Measurements from ENCODE around the gene SCRT2.
A peak's percentile ranks its signal among the peaks of the same experiment; 100 is the strongest.

SCRT2 gene

GRCh38 chr20:669573-669972, 6.0 kb downstream of the SCRT2 start:
- DNase-seq: no peak

DNA sequence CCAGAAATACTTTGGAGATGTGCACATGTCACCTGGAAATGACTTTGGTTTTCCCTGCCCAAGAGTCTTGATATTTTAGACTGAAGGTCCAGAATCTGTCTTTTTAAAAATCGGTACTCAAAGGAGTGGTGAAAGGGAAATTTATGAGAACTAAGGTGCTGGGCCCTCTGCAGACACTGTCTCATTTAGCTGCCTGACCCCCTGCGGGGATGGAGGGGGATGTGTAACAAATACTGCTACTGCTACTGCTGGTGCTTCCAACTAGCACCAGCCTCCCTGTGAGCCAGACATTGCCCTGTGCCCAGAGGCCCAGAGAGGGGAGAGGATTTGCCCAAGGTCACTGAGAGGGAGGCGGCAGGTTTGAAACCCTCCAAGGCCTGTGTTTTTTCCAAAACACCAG, 7.0 kb downstream of the SCRT2 start:
- DNase-seq: no peak

DNA sequence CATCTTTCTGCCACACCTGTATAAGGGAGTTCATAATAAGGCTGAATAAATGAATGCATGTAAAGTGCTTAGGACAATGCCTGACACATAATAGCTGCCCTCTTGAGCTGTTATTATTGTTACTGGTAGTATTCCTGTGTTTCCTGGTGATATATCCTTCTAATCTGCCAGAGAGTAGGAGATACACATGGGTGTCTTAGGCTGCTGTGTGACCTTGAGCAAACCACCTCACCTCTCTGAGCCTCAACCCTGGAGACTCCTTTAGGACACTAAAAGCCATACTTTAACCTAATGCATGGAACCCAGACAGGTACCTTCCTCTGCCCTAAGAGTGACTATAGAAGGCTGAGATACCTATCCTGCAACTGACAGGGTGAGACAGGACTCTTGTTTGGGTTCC, 7.6 kb downstream of the SCRT2 start:
- DNase-seq: no peak

DNA sequence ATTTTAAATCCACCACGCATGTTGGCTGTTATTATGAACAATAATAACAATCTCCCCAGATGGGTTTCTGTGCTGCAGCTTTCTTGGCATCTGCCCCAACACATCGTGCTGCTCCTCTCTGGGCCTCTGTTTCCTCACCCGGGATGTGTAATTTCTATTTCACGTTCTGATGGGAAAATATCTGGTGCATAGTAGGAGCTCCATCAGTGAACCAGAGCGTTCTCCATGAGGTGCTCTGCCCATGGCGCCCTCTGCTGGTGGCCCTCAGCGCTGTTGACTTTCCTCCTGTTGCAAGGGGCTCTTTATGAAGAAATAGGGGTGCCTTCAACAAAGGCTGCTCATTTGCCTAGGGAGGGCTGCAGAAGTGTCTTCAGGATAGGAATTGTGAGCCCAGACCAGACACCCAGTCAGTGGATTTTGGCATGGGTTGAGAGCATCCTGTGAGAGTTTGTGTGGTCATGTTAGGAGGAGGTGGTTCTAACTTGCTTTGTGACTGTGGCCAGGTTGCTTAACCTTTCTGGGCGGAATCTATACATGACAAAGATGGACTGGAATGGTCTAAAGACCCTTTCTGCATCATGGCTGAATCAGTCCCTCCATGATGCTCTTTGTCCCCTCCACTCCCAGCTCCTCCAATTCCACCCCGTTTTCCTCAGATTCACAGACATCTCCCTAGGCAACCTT, 8.1 kb downstream of the SCRT2 start:
- peak; percentile 47 for DNase-seq

- no peak for DNase-seq
Measured at GRCh38 chr20:666877-667276, 8.7 kb downstream of the SCRT2 start.

DNA sequence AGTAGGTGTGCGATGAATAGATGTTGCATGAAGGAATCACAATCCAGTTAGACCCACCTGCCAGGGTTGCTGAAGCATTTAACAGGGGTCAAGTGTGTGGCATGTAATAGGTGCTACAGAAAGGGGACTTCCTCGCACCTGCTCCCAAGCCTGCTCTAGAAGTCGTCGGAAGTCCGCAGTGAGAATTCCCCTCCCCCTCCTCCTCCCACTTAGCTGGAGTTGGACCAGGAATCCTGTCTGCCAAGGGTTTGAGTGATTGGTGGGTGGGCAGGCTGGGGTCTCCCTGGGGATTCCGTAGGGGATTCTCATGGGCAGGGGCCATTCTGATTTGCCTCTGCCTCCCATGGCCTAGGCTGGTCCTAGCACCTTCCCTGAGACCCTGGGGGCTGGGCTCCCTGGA, 10.3 kb downstream of the SCRT2 start:
- no peak for DNase-seq

GRCh38 chr20:664576-664975, 11.0 kb downstream of the SCRT2 start:
- DNase-seq: no peak

DNA sequence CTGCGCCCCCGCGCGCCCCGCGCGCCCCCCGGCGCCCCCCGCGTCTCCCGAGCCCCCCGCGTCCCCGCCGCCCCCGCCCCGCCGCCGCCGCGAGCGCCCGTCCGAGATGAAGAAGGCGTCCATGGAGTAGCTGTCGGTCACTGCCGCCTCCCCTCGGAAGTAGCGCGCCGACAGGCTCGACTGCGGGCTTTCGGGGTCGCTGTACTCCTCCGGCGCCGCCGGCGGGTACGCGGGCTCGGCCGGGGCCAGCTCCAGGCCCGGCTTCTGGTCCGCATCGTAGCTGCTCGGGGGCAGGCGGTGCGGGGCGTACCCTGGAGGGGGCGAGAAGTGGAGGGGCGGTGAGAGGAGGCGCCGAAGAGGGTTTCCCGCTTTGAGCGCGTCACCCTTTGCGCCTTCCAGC, 11.5 kb downstream of the SCRT2 start:
- no peak for DNase-seq

DNA sequence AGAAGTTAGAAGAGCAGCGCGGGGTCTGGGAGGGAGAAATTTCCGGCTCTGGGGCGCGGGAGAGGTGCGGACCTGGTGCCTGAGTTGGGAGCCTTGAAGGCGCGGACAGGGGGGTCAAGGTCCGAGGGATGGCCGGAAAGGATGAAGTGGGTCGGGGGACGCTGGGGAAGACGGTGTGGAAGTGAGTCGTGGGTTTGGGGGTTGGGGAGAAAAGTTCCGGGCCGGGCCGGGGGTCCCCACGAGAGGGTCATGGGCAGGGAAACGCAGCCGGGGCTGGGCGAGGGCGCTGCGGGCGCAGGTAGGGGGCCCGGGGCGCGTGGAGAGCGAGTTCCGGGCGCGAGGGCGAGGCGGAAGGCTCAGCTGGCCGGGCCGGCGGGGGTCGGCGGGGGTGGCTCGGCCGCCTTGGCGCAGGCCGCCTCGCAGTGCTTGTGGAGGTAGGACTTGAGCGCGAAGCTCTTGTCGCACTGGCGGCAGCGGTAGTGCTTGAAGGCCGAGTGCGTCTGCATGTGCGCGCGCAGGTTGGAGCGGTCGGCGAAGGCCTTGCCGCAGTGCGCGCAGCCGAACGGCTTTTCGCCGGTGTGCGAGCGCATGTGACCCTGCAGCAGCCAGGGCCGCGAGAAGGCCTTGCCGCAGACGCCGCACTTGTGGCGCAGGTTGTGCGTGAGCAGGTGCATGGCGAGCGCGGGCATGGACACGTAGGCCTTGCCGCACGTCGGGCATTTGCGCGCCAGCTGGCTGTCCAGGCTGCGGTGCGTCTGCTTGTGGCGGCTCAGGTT, 12.1 kb downstream of the SCRT2 start:
- DNase-seq: no peak

DNA sequence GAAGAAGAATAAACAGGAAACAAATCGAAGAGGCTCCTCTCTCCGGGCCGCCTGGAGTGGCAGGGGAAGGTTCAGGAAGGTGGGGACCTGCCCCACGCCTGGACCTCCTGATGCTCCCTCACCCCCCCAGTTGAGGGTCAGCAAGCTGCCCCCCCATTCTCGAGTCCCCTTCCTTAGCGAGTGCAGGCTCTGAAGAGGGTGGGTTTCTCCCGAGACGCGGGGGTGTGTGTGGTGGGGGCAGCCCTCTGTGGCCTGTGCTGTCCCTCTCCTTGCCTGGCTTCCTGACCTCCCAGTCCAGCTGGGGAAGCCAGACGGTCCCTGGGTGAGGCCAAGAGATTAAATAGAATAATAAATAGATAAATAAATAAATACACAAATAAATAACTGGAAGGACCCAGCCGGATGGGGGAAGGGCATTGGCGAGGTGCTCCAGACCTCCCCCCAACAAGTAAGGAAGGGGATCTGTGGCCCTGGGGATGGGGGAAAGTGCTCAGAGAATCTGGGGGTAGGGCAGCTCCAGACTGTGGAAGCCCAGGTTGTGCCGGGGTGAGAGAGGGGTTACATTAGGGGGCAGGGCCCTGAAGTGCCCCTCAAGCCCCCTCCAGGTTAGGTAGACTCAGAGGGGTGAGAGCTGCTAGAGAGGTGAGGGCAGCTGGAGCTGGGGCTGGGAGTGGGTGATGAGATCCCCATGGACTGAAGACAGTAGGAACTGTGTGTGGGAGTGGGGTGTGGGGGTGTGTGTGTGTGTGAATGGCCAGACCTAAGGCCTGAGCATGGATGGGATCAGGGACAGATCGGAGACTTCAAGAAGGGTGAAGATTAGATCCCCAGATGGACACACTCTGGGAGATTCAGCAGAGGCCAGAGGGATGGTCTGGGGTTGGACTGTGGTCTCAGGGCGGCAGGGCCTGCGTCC, 13.1 kb downstream of the SCRT2 start:
- no peak for DNase-seq

- no peak for DNase-seq
Measured at GRCh38 chr20:661474-662270, 13.9 kb downstream of the SCRT2 start.

DNA sequence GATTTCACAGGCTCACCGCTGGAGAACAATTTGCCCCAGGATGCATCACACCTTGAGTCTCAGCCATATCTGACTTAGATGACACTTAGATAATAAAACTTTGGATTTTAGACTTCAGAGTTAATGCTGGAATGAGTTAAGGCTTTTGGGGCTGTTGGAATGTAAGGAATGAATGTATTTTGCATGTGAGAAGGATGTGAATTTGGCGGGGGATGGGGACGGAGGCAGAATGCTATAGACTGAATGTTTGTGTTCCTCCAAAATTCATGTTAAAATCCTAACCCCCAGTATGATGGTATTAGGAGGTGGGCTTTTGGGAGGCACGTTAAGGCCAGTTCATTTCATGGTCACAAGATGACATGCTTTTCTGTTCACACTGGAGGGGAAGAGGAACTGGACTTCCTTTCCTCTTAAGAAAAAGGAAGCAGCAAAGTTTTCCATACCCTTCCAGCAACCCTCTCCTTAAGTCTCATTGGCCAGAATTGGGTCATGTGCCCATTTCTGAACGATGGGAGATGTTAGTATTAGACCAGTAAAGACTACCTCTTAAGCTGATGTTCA, 16.8 kb downstream of the SCRT2 start:
- DNase-seq: no peak

- no peak for DNase-seq
Measured at GRCh38 chr20:658202-658601, 17.4 kb downstream of the SCRT2 start.

DNA sequence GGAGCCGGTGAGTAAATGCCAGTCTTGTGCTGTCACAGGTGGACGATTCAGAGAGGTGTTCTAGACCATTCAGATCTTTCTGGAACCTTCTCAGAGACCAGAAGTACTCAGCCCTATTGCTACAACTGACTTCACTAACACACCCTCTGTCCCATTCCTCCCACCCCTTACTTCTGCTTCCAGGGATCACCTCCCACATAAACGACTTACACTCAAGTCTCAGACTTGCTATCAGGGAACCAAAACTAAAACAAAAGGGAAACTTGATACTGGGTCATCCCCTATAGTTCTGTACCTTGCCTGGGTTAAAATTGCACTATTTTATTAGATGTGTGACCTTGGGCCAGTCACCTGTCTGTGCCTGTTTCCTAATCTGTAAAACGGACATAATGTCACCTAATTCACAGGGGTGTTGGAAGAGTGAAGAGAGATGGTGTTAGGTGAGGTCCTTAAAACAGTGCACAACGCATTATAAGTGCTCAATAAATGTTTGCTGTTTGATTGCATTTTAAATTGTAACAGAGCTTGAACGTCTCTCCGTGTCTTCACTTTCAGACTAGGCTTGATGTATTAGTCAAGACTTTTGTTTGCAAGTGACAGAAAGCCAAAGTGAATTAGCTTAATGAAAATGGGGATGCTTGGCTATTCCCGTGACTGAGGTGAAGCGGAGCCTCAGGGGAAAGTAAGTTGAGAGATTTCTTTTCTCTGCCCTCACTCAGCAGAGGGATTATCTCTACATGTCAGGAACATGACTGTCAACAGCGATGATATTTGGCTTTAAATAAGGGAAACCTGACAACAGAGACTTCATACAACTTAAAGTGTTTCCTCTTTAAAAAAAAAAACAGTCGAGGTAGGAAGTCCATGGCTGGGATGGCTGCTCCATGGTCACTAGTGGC, 19.6 kb downstream of the SCRT2 start:
- no peak for DNase-seq

GRCh38 chr20:654417-654750, 21.2 kb downstream of the SCRT2 start:
- DNase-seq: no peak

- DNase-seq: no peak
Measured at GRCh38 chr20:653590-654416, 21.8 kb downstream of the SCRT2 start.

GRCh38 chr20:653110-653589, 22.5 kb downstream of the SCRT2 start, which contains the start of gene SRXN1:
TSS of gene SRXN1 (minus strand) at chr20:653200. CDS start at chr20:653185, 15 bp downstream.
- DNase-seq: peak; percentile 91

GRCh38 chr20:652615-653109, 22.9 kb downstream of the SCRT2 start:
- DNase-seq: peak; percentile 31

DNA sequence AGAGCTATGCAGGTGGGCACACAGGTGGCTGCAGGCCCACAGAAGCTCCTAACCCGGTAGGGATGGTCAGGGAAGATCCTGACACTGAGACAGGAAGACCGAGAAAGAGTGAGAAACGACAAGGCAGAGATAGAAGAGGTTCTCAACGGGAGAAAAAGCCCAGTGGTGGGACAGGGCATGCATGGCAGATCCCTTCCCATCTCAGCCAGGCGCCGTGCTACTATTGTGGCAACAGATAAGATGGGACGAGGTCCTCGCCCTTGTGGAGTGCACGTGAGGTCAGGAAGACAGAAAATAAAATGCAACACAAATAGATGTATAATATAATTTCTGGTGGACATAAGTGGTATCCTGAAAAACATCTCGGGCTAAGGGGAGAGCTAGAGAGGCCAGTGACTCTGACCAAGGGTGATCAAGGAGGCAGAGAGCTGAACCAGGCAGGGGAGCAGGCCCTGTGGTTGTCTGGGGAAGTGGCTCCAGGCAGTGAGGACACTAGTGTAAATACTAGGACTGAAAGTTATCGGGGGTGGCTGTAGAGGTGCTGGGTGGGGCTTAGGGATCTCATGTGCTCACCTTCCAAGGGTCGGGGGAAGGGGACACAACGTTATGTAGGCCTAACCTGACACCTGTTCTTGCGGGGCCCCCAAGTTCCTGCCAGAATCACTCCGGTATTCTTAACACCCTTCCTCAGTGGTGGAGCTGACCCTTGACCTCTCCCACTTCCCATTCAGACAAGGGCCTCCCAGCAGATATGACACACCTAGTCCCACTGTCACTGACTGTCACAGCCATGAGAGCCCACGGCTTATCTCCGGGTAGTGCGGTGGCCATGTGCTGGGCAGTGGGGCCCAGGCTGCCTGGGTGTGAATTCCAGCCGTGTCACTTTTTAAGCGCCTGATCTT, 23.6 kb downstream of the SCRT2 start:
- DNase-seq: no peak
